GM21529 (cell line): ENCODE measurements around the gene UXS1.

Experiments used
- ATAC-seq: cut with Tn5 transposase; IDR thresholded peaks from one replicate; pipeline ENCODE4 v1.9.1; 2021; ENCODE audit not compliant: unreplicated experiment

Gene UXS1

GRCh38 chr2:106161938-106162820 is 31.9 kb downstream of the UXS1 start:
- ATAC-seq: no peak

GRCh38 chr2:106161341-106161740 is 32.8 kb downstream of the UXS1 start:
- ATAC-seq: no peak

GRCh38 chr2:106160786-106161261 is 33.3 kb downstream of the UXS1 start:
- ATAC-seq: peak; percentile 54

- peak; percentile 43 for ATAC-seq
Observed at GRCh38 chr2:106159866-106160785, 34.0 kb downstream of the UXS1 start.

- ATAC-seq: no peak
Observed at GRCh38 chr2:106158871-106159270, 35.2 kb downstream of the UXS1 start.

GRCh38 chr2:106158131-106158530 is 36.0 kb downstream of the UXS1 start:
- ATAC-seq: no peak

- ATAC-seq: no peak
Observed at GRCh38 chr2:106157416-106157815, 36.7 kb downstream of the UXS1 start.

GRCh38 chr2:106156305-106157296 is 37.5 kb downstream of the UXS1 start:
- ATAC-seq: no peak

- no peak for ATAC-seq
Observed at GRCh38 chr2:106153781-106154180, 40.3 kb downstream of the UXS1 start.

GRCh38 chr2:106147665-106148064 is 46.4 kb downstream of the UXS1 start:
- ATAC-seq: peak; percentile 50

- peak; percentile 26 for ATAC-seq
Observed at GRCh38 chr2:106147159-106147558, 46.9 kb downstream of the UXS1 start.

- peak; percentile 39 for ATAC-seq
Observed at GRCh38 chr2:106144621-106145331, 49.3 kb downstream of the UXS1 start.

GRCh38 chr2:106143495-106144215 is 50.4 kb downstream of the UXS1 start:
- no peak for ATAC-seq

GRCh38 chr2:106142683-106143082 is 51.4 kb downstream of the UXS1 start:
- no peak for ATAC-seq

- ATAC-seq: no peak
Observed at GRCh38 chr2:106140913-106141312, 53.2 kb downstream of the UXS1 start.

- no peak for ATAC-seq
Observed at GRCh38 chr2:106140113-106140512, 54.0 kb downstream of the UXS1 start.

- ATAC-seq: no peak
Observed at GRCh38 chr2:106139238-106139935, 54.7 kb downstream of the UXS1 start.

GRCh38 chr2:106138543-106139237 is 55.4 kb downstream of the UXS1 start:
- ATAC-seq: no peak
